GM23338 (cell line): Measurements from ENCODE around the gene NRF1. TPM values are rescaled to one million over a fixed set of nuclear protein-coding genes. Genes with fewer than 3 reads are reported as not detected.

Source experiments
- ATAC-seq: fragments of 200-7000 bp; cut with Tn5 transposase; 3 replicates; pipeline ENCODE4 v1.9.1; 2020
- DNase-seq: peaks from one replicate; pipeline ENCODE4 v3.0.0-alpha.2; 2015; ENCODE audit warnings: low spot score
- H2AFZ ChIP-seq: fragments of 200-600 bp; sonication (generic); 2 replicates; pipeline ENCODE4 v1.8.0; 2016; ENCODE audit warnings: antibody characterized with exemption, mild to moderate bottlenecking, moderate library complexity
- H3F3A ChIP-seq: fragments of 200-600 bp; sonication (generic); replicated peaks from 2 replicates; pipeline ENCODE4 v1.8.0; 2017; ENCODE audit warnings: antibody characterized with exemption, mixed run types, low read depth
- H3K27ac ChIP-seq: fragments of 200-600 bp; sonication (generic); 2 replicates; pipeline ENCODE4 v1.6.1; 2016; ENCODE audit warnings: low read depth
- H3K27me3 ChIP-seq: fragments of 200-600 bp; sonication (generic); 2 replicates; pipeline ENCODE4 v1.8.0; 2016; ENCODE audit warnings: mild to moderate bottlenecking, mixed run types, moderate library complexity; ENCODE audit not compliant: insufficient read depth
- H3K36me3 ChIP-seq: fragments of 200-600 bp; sonication (generic); 2 replicates; pipeline ENCODE4 v1.8.0; 2016; ENCODE audit warnings: mild to moderate bottlenecking; ENCODE audit not compliant: insufficient read depth
- H3K4me1 ChIP-seq: fragments of 200-600 bp; sonication (generic); 2 replicates; pipeline ENCODE4 v1.8.0; 2016; ENCODE audit warnings: mild to moderate bottlenecking, moderate library complexity; ENCODE audit not compliant: insufficient read depth
- H3K4me2 ChIP-seq: fragments of 200-600 bp; sonication (generic); 2 replicates; pipeline ENCODE4 v1.7.1; 2017; ENCODE audit warnings: mixed run types
- H3K4me3 ChIP-seq: fragments of 200-600 bp; sonication (generic); 2 replicates; pipeline ENCODE4 v1.6.1; 2016; ENCODE audit warnings: mixed run types
- H3K79me2 ChIP-seq: fragments of 200-600 bp; sonication (generic); replicated peaks from 2 replicates; pipeline ENCODE4 v1.8.0; 2017; ENCODE audit warnings: mild to moderate bottlenecking; ENCODE audit not compliant: insufficient read depth
- H3K9me2 ChIP-seq: fragments of 200-600 bp; sonication (generic); 2 replicates; pipeline ENCODE4 v1.8.0; 2017; ENCODE audit not compliant: insufficient read depth
- H4K20me1 ChIP-seq: fragments of 200-600 bp; sonication (generic); replicated peaks from 2 replicates; pipeline ENCODE4 v1.8.0; 2017; ENCODE audit warnings: mild to moderate bottlenecking; ENCODE audit not compliant: insufficient read depth
- H3K27ac Mint-ChIP-seq: 2 replicates; pipeline ENCODE4 v1.8.0; 2020; ENCODE audit warnings: inconsistent platforms, mild to moderate bottlenecking, moderate library complexity, mixed read lengths
- H3K27me3 Mint-ChIP-seq: 3 replicates; pipeline ENCODE4 v1.8.0; 2022; ENCODE audit warnings: low read depth, mild to moderate bottlenecking, moderate library complexity, mixed read lengths, inconsistent platforms; ENCODE audit not compliant: insufficient read depth, poor library complexity
- H3K36me3 Mint-ChIP-seq: 3 replicates; pipeline ENCODE4 v1.8.0; 2021; ENCODE audit warnings: low read depth, mild to moderate bottlenecking, inconsistent platforms, moderate library complexity, mixed read lengths
- H3K4me1 Mint-ChIP-seq: 3 replicates; pipeline ENCODE4 v1.8.0; 2020; ENCODE audit warnings: mild to moderate bottlenecking, inconsistent platforms, mixed read lengths
- H3K4me3 Mint-ChIP-seq: 3 replicates; pipeline ENCODE4 v1.8.0; 2021; ENCODE audit warnings: moderate library complexity, mild to moderate bottlenecking, inconsistent platforms, mixed read lengths
- H3K9me3 Mint-ChIP-seq: 3 replicates; pipeline ENCODE4 v1.8.0; 2020; ENCODE audit warnings: moderate library complexity, mild to moderate bottlenecking, inconsistent platforms, mixed read lengths
- CTCF ChIP-seq, 2 experiments: fragments of 200-600 bp in 1 of 2; sonication (generic) in 1 of 2; conservative IDR thresholded peaks; 2 replicates each; pipeline versions ENCODE4 v1.5.1 to v1.6.1; 2016 to 2017; ENCODE audit warnings: antibody characterized with exemption in 2 of 2, low read depth in 2 of 2, mild to moderate bottlenecking in 2 of 2, moderate library complexity in 1 of 2
- JUNB ChIP-seq: IDR thresholded peaks from one replicate; pipeline ENCODE4 v1.6.1; 2016; ENCODE audit warnings: antibody characterized with exemption; ENCODE audit not compliant: unreplicated experiment
- NANOG ChIP-seq: IDR thresholded peaks from 2 replicates; pipeline ENCODE4 v1.6.1; 2016; ENCODE audit warnings: antibody characterized with exemption, borderline replicate concordance
- POLR2AphosphoS5 ChIP-seq: IDR thresholded peaks from 2 replicates; pipeline ENCODE4 v1.6.1; 2016; ENCODE audit warnings: antibody characterized with exemption, low read depth
- STAT1 ChIP-seq: IDR thresholded peaks from one replicate; pipeline ENCODE4 v1.6.1; 2016; ENCODE audit warnings: antibody characterized with exemption; ENCODE audit not compliant: unreplicated experiment
- ZNF331 ChIP-seq: fragments of 250-450 bp; sonication (Bioruptor Pico); IDR thresholded peaks from 2 replicates; pipeline ENCODE4 v1.5.0; 2020; ENCODE audit warnings: low read depth, mild to moderate bottlenecking, moderate library complexity
- ZNF462 ChIP-seq: fragments of 250-450 bp; sonication (Bioruptor Pico); IDR thresholded peaks from 2 replicates; pipeline ENCODE4 v1.5.0; 2020; ENCODE audit warnings: mild to moderate bottlenecking, moderate library complexity
- polyA plus RNA-seq: library from polyadenylated mRNA; unstranded; fragments of >200 nt; fragmentation: Nextera tagmentation; extraction: Ambion mirVana; gene quantifications from 2 replicates; pipeline ENCODE4 v1.2.1, GENCODE V29; 2016
- total RNA-seq: library from RNA; depleted of rRNA; stranded (reverse); fragments of >200 nt; shearing (Covaris generic); gene quantifications from 2 replicates; pipeline ENCODE4 v1.2.3, GENCODE V29; 2014
- TF ChIP-seq, protein P1 (sequence below): IDR thresholded peaks from 2 replicates; pipeline ENCODE4 v1.6.1; 2016; ENCODE audit warnings: antibody characterized with exemption

NRF1 gene
- total and polyA plus RNA-seq, 2 experiments from 2014 or later: 5.3 to 24.6 TPM

DNA sequence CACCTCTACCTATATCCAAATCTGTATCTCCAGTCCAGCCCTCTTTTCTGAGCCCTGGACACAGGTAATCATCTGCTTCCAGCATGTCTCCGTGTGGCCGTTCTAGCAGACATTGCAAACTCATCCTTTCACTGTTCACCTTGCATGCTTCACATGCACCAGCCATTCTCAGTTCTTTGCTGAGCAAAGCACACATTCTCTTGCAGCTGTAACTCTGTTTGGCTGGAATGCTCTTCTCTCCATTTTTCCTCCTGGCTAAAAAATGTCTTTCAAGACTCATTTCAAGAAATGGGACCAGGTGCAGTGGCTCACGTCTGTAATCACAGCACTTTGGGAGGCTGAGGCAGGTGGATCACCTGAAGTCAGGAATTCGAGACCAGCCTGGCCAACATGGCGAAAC lies 40.3 kb upstream of the NRF1 start:
- H3F3A ChIP-seq: no peaks in the 10 kb centered on the region
- H4K20me1 ChIP-seq: no peaks in the 10 kb centered on the region
- H3K79me2 ChIP-seq: no peaks in the 10 kb centered on the region
- H3K9me3 Mint-ChIP-seq: peaks cover 7% of the 10 kb centered on the region; the same call in 2 of the 3 replicates
- H3K36me3 ChIP-seq: no peaks in the 10 kb centered on the region
- no peak for TF ChIP-seq CTCF (conservative IDR thresholded peaks at IDR 0.05; ENCODE audit: low read depth in 2 of 2)
- TF ChIP-seq, protein P1, sequence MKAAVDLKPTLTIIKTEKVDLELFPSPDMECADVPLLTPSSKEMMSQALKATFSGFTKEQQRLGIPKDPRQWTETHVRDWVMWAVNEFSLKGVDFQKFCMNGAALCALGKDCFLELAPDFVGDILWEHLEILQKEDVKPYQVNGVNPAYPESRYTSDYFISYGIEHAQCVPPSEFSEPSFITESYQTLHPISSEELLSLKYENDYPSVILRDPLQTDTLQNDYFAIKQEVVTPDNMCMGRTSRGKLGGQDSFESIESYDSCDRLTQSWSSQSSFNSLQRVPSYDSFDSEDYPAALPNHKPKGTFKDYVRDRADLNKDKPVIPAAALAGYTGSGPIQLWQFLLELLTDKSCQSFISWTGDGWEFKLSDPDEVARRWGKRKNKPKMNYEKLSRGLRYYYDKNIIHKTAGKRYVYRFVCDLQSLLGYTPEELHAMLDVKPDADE: no peak
- TF ChIP-seq JUNB: no peak
- no peak for TF ChIP-seq NANOG
- no peak for TF ChIP-seq STAT1
- TF ChIP-seq ZNF462 (CRISPR knock-in tag): no peak
- no peak for TF ChIP-seq ZNF331
- TF ChIP-seq POLR2AphosphoS5: no peak
- H3K9me2 ChIP-seq: peaks cover 3% of the 10 kb centered on the region; the same call in 1 of the 2 replicates
- H2AFZ ChIP-seq: no peak overlapping the region
- H3K27ac ChIP-seq: no peak overlapping the region
- H3K4me3 ChIP-seq: no peak overlapping the region
- no peaks in the 10 kb centered on the region for H3K27me3 Mint-ChIP-seq
- ATAC-seq (no peak), DNase-seq (no peak)
- no peak overlapping the region for H3K4me3 Mint-ChIP-seq
- no peaks in the 10 kb centered on the region for H3K4me1 ChIP-seq
- peaks cover 8% of the 10 kb centered on the region; the same call in 2 of the 3 replicates for H3K36me3 Mint-ChIP-seq
- H3K27me3 ChIP-seq: no peaks in the 10 kb centered on the region
- no peaks in the 10 kb centered on the region; the same call in 2 of the 3 replicates for H3K4me1 Mint-ChIP-seq
- no peak overlapping the region for H3K4me2 ChIP-seq
- H3K27ac Mint-ChIP-seq: no peak overlapping the region
